Measurements from ENCODE around the gene DERL3.
A peak's percentile ranks its signal among the peaks of the same experiment; 100 is the strongest.

The DERL3 gene

GRCh38 chr22:23841292-23841691, 2.5 kb upstream of the DERL3 start:
- no peak overlapping the region for H2BK15ac ChIP-seq (ENCODE audit: low read length)
- H2AK5ac ChIP-seq (ENCODE audit: low read depth, low read length), result no peak overlapping the region
- H4K91ac ChIP-seq (ENCODE audit: low read depth, low read length, poor library complexity), result no peak overlapping the region
- WGBS, 2 donors (ENCODE audit: extremely low coverage in 2 of 2, insufficient read length in 2 of 2, insufficient replicate concordance in 1 of 2), result no CpG with 5 or more reads among the region's 5 CpGs
- H2BK120ac ChIP-seq (ENCODE audit: low read depth, low read length), result peak overlapping the region; percentile 12
- H3K27me3 ChIP-seq (ENCODE audit: control insufficient read depth in 3 of 3, insufficient read depth in 3 of 3, low read depth in 1 of 3, low read length in 3 of 3), result peaks cover 0 to 3% (median 0%) of the 10 kb centered on the region in 3 experiments
- no peak overlapping the region for H3K23ac ChIP-seq (ENCODE audit: low read depth, low read length, poor library complexity)
- no peak overlapping the region for H3K9ac ChIP-seq (ENCODE audit: low read depth, low read length, poor library complexity)
- peak overlapping the region; percentile 59 for H2BK12ac ChIP-seq (ENCODE audit: low read length)
- no peak overlapping the region for H3K4ac ChIP-seq (ENCODE audit: low read length)
- H3K4me1 ChIP-seq (ENCODE audit: control insufficient read depth in 2 of 2, insufficient read depth in 1 of 2, low read depth in 1 of 2, low read length in 2 of 2), result peaks cover 21 to 23% of the 10 kb centered on the region in 2 donors
- no peak overlapping the region for H3K18ac ChIP-seq (ENCODE audit: low read length)
- no peaks in the 10 kb centered on the region for H3K79me1 ChIP-seq (ENCODE audit: low read depth, low read length)
- DNase-seq (ENCODE audit: low spot score), result no peak
- no peak overlapping the region for H3K14ac ChIP-seq (ENCODE audit: low read length)
- no peak overlapping the region for H3K4me2 ChIP-seq (ENCODE audit: insufficient read depth, low read length, poor library complexity, severe bottlenecking)
- H3K9me3 ChIP-seq (replicated peaks in 1 of 2; ENCODE audit: control insufficient read depth in 2 of 2, insufficient read depth in 1 of 2, low read depth in 1 of 2, low read length in 2 of 2), result peaks cover 0 to 2% of the 10 kb centered on the region in 2 donors
- H3K4me3 ChIP-seq (ENCODE audit: low read length in 2 of 2), result no peak overlapping the region
- H2AFZ ChIP-seq (ENCODE audit: low read length), result peak overlapping the region; percentile 81
- no peak overlapping the region for H2BK5ac ChIP-seq (ENCODE audit: low read length)
- H3K36me3 ChIP-seq (replicated peaks in 1 of 2; ENCODE audit: control insufficient read depth in 2 of 2, insufficient read depth in 2 of 2, low read length in 2 of 2), result peaks cover 0 to 4% of the 10 kb centered on the region in 2 donors
- no peak overlapping the region for H3K27ac ChIP-seq (replicated peaks; ENCODE audit: low read length)
- H4K8ac ChIP-seq (ENCODE audit: low read depth, low read length), result no peak overlapping the region

GRCh38 chr22:23840026-23840425, 1.2 kb upstream of the DERL3 start:
- no peak overlapping the region for H3K4me3 ChIP-seq (ENCODE audit: low read length in 2 of 2)
- H3K4ac ChIP-seq (ENCODE audit: low read length), result no peak overlapping the region
- H2BK12ac ChIP-seq (ENCODE audit: low read length), result no peak overlapping the region
- H2AK5ac ChIP-seq (ENCODE audit: low read depth, low read length), result no peak overlapping the region
- H2BK15ac ChIP-seq (ENCODE audit: low read length), result no peak overlapping the region
- peaks cover 12 to 18% of the 10 kb centered on the region in 2 donors for H3K4me1 ChIP-seq (ENCODE audit: control insufficient read depth in 2 of 2, insufficient read depth in 1 of 2, low read depth in 1 of 2, low read length in 2 of 2)
- no peak overlapping the region for H3K9ac ChIP-seq (ENCODE audit: low read depth, low read length, poor library complexity)
- no peak overlapping the region for H2BK120ac ChIP-seq (ENCODE audit: low read depth, low read length)
- H2AFZ ChIP-seq (ENCODE audit: low read length), result no peak overlapping the region
- H3K27ac ChIP-seq (replicated peaks; ENCODE audit: low read length), result no peak overlapping the region
- H4K91ac ChIP-seq (ENCODE audit: low read depth, low read length, poor library complexity), result no peak overlapping the region
- H3K27me3 ChIP-seq (ENCODE audit: control insufficient read depth in 3 of 3, insufficient read depth in 3 of 3, low read depth in 1 of 3, low read length in 3 of 3), result peaks cover 0 to 3% (median 0%) of the 10 kb centered on the region in 3 experiments
- no peaks in the 10 kb centered on the region for H3K79me1 ChIP-seq (ENCODE audit: low read depth, low read length)
- H3K23ac ChIP-seq (ENCODE audit: low read depth, low read length, poor library complexity), result no peak overlapping the region
- WGBS, 2 donors (ENCODE audit: extremely low coverage in 2 of 2, insufficient read length in 2 of 2, insufficient replicate concordance in 1 of 2), result no CpG with 5 or more reads among the region's 7 CpGs
- no peak overlapping the region for H4K8ac ChIP-seq (ENCODE audit: low read depth, low read length)
- no peak overlapping the region for H2BK5ac ChIP-seq (ENCODE audit: low read length)
- peaks cover 9 to 17% of the 10 kb centered on the region in 2 donors for H3K36me3 ChIP-seq (replicated peaks in 1 of 2; ENCODE audit: control insufficient read depth in 2 of 2, insufficient read depth in 2 of 2, low read length in 2 of 2)
- no peak for DNase-seq (ENCODE audit: low spot score)
- no peak overlapping the region for H3K14ac ChIP-seq (ENCODE audit: low read length)
- peaks cover 0 to 2% of the 10 kb centered on the region in 2 donors for H3K9me3 ChIP-seq (replicated peaks in 1 of 2; ENCODE audit: control insufficient read depth in 2 of 2, insufficient read depth in 1 of 2, low read depth in 1 of 2, low read length in 2 of 2)
- H3K18ac ChIP-seq (ENCODE audit: low read length), result no peak overlapping the region
- H3K4me2 ChIP-seq (ENCODE audit: insufficient read depth, low read length, poor library complexity, severe bottlenecking), result no peak overlapping the region

DNA sequence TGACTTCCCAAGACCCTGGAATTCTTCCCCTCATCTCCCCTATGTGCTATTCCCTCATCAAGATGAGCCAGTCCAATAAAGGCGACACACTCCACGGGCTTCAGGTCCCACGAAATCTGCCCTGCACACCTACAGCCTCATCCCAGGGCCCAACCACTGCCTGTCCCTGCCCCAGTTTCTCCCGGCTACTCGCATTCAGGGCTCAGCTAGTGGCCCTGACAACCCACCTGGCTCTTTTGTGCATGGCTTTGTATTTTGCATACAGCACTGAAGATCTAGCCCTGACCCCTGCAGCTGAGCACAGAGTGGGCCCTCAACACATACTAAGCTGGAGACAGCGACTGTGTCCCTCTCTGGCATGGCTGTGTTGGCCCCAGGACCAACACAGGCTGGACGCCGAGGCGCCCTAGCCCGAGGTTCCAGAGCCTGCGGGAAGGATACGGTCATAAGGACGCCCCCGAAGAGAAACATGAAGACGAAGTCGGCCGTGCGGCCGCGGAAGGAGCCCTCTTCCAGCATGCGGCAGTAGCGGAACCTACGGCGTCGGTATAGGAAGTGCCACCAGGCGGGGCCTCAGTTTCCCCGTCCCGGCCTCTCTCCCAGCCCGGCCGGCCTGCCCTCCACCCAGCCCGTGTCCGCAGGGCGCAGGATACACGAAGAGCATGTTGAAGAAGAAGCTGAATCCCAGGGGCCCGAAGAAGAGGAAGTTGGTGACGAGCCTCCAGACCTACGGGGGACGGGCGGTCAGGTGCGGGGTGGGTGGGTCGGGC, 710 bp downstream of the DERL3 start:
- no peak overlapping the region for H2BK12ac ChIP-seq (ENCODE audit: low read length)
- H4K8ac ChIP-seq (ENCODE audit: low read depth, low read length), result no peak overlapping the region
- H3K14ac ChIP-seq (ENCODE audit: low read length), result no peak overlapping the region
- H3K23ac ChIP-seq (ENCODE audit: low read depth, low read length, poor library complexity), result no peak overlapping the region
- peaks cover 0 to 3% (median 0%) of the 10 kb centered on the region in 3 experiments for H3K27me3 ChIP-seq (ENCODE audit: control insufficient read depth in 3 of 3, insufficient read depth in 3 of 3, low read depth in 1 of 3, low read length in 3 of 3)
- H2BK15ac ChIP-seq (ENCODE audit: low read length), result no peak overlapping the region
- no peak for DNase-seq (ENCODE audit: low spot score)
- peak overlapping the region; percentile 19 for H2AK5ac ChIP-seq (ENCODE audit: low read depth, low read length)
- peak overlapping the region; percentile 35 for H3K18ac ChIP-seq (ENCODE audit: low read length)
- H3K9ac ChIP-seq (ENCODE audit: low read depth, low read length, poor library complexity), result peak overlapping the region; percentile 51
- H3K79me1 ChIP-seq (ENCODE audit: low read depth, low read length), result no peaks in the 10 kb centered on the region
- H2BK120ac ChIP-seq (ENCODE audit: low read depth, low read length), result no peak overlapping the region
- H3K4me2 ChIP-seq (ENCODE audit: insufficient read depth, low read length, poor library complexity, severe bottlenecking), result peak overlapping the region; percentile 71
- H3K9me3 ChIP-seq (replicated peaks in 1 of 2; ENCODE audit: control insufficient read depth in 2 of 2, insufficient read depth in 1 of 2, low read depth in 1 of 2, low read length in 2 of 2), result peaks cover 0 to 2% of the 10 kb centered on the region in 2 donors
- H2AFZ ChIP-seq (ENCODE audit: low read length), result no peak overlapping the region
- no peak overlapping the region for H3K4ac ChIP-seq (ENCODE audit: low read length)
- peaks cover 21 to 34% of the 10 kb centered on the region in 2 donors for H3K36me3 ChIP-seq (replicated peaks in 1 of 2; ENCODE audit: control insufficient read depth in 2 of 2, insufficient read depth in 2 of 2, low read length in 2 of 2)
- no peak overlapping the region for H4K91ac ChIP-seq (ENCODE audit: low read depth, low read length, poor library complexity)
- peak overlapping the region; percentile 17 to 67 for H3K4me3 ChIP-seq (ENCODE audit: low read length in 2 of 2)
- no CpG with 5 or more reads among the region's 41 CpGs for WGBS, 2 donors (ENCODE audit: extremely low coverage in 2 of 2, insufficient read length in 2 of 2, insufficient replicate concordance in 1 of 2)
- no peak overlapping the region for H3K27ac ChIP-seq (replicated peaks; ENCODE audit: low read length)
- H3K4me1 ChIP-seq (ENCODE audit: control insufficient read depth in 2 of 2, insufficient read depth in 1 of 2, low read depth in 1 of 2, low read length in 2 of 2), result peaks cover 12 to 18% of the 10 kb centered on the region in 2 donors
- H2BK5ac ChIP-seq (ENCODE audit: low read length), result no peak overlapping the region

GRCh38 chr22:23837496-23837859, 1.3 kb downstream of the DERL3 start:
- Histone ChIP-seq H3K4ac (ENCODE audit: low read length) (no peak overlapping the region), H3K79me1 (ENCODE audit: low read depth, low read length) (no peaks in the 10 kb centered on the region), H2BK15ac (ENCODE audit: low read length) (no peak overlapping the region), H3K4me3 (ENCODE audit: low read length in 2 of 2) (no peak overlapping the region), H3K4me1 (ENCODE audit: control insufficient read depth in 2 of 2, insufficient read depth in 1 of 2, low read depth in 1 of 2, low read length in 2 of 2) (peaks cover 9 to 16% of the 10 kb centered on the region in 2 donors), H2BK12ac (ENCODE audit: low read length) (no peak overlapping the region), H3K4me2 (ENCODE audit: insufficient read depth, low read length, poor library complexity, severe bottlenecking) (no peak overlapping the region), H2AFZ (ENCODE audit: low read length) (no peak overlapping the region), H3K9ac (ENCODE audit: low read depth, low read length, poor library complexity) (no peak overlapping the region), H2AK5ac (ENCODE audit: low read depth, low read length) (no peak overlapping the region), H3K18ac (ENCODE audit: low read length) (no peak overlapping the region), H3K27me3 (ENCODE audit: control insufficient read depth in 3 of 3, insufficient read depth in 3 of 3, low read depth in 1 of 3, low read length in 3 of 3) (peaks cover 0 to 3% (median 0%) of the 10 kb centered on the region in 3 experiments), H2BK5ac (ENCODE audit: low read length) (no peak overlapping the region), H2BK120ac (ENCODE audit: low read depth, low read length) (no peak overlapping the region), H4K8ac (ENCODE audit: low read depth, low read length) (no peak overlapping the region), H4K91ac (ENCODE audit: low read depth, low read length, poor library complexity) (no peak overlapping the region), H3K14ac (ENCODE audit: low read length) (no peak overlapping the region), H3K9me3 (replicated peaks in 1 of 2; ENCODE audit: control insufficient read depth in 2 of 2, insufficient read depth in 1 of 2, low read depth in 1 of 2, low read length in 2 of 2) (peaks cover 0 to 2% of the 10 kb centered on the region in 2 donors), H3K23ac (ENCODE audit: low read depth, low read length, poor library complexity) (peak overlapping the region; percentile 57), H3K36me3 (replicated peaks in 1 of 2; ENCODE audit: control insufficient read depth in 2 of 2, insufficient read depth in 2 of 2, low read length in 2 of 2) (peaks cover 26 to 40% of the 10 kb centered on the region in 2 donors), H3K27ac (replicated peaks; ENCODE audit: low read length) (no peak overlapping the region)
- no peak for DNase-seq (ENCODE audit: low spot score)
- no CpG with 5 or more reads among the region's 12 CpGs for WGBS, 2 donors (ENCODE audit: extremely low coverage in 2 of 2, insufficient read length in 2 of 2, insufficient replicate concordance in 1 of 2)

Measured in neuronal stem cell (in vitro differentiated cells).